ENCODE measurements around the gene APOL1.

DNA sequence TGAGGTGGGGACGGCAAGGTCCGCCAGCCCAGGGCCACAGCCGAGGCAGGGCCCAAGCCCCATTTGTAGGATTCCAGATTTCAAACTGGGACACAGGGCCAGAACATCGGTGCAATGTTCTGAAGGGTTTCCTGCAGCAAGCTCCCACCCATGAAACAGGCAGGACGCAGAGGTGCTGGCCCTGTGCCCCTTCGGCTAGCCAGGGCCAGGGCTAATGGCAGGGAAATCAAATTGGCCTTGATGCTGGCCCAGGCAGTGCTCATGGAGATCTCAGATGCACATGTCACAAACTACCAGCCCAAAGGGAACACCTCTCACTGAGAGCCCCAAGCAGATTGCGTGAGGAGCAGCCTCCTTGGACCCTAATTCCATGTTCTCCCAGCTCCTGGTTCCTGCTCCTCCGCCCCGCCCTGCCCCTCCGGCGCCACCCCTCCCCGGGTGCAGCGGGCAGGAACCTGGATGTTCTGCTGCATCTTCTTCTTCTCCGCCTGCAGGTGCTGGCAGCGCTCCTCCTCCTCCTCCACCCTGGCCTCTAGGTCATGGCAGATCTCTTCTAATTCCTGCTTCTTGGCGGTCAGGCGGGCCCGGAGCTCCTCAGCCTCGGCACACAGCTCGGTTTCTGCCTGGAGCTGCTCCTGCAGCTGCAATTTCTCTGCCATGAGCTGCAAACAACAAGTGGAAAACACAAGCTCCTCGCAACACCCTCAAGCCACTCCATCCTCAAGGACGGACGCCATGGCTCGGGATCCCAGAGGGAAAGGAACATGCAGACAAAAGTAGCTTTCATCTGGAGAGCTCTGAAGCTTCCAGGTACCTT lies 47.7 kb downstream of the APOL1 start:
- no peak for TF ChIP-seq CTCF (IDR thresholded peaks at IDR 0.05)
- TF ChIP-seq TAF1 (IDR thresholded peaks at IDR 0.05; ENCODE audit: borderline replicate concordance, low read depth, low read length) = no peak
- no peak for TF ChIP-seq POLR2AphosphoS5 (IDR thresholded peaks at IDR 0.05; ENCODE audit: low read depth, low read length)
- no peak for TF ChIP-seq YY1 (IDR thresholded peaks at IDR 0.05; ENCODE audit: low read depth)
- no peak for TF ChIP-seq EP300 (IDR thresholded peaks at IDR 0.05; ENCODE audit: borderline replicate concordance in 1 of 2, low read depth in 1 of 2, low read length in 1 of 2)
- TF ChIP-seq PBX3 (IDR thresholded peaks at IDR 0.05) = no peak
- TF ChIP-seq, protein P1, sequence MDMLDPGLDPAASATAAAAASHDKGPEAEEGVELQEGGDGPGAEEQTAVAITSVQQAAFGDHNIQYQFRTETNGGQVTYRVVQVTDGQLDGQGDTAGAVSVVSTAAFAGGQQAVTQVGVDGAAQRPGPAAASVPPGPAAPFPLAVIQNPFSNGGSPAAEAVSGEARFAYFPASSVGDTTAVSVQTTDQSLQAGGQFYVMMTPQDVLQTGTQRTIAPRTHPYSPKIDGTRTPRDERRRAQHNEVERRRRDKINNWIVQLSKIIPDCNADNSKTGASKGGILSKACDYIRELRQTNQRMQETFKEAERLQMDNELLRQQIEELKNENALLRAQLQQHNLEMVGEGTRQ (IDR thresholded peaks at IDR 0.05; ENCODE audit: borderline replicate concordance, low read depth, low read length) = no peak
- no peak for TF ChIP-seq TCF12 (IDR thresholded peaks at IDR 0.05)
- TF ChIP-seq FOXM1 (IDR thresholded peaks at IDR 0.05; ENCODE audit: low read depth) = no peak
- no peak for TF ChIP-seq RXRA (IDR thresholded peaks at IDR 0.05; ENCODE audit: borderline replicate concordance, low read depth)
- no peak for TF ChIP-seq EZH2phosphoT487 (IDR thresholded peaks at IDR 0.05; ENCODE audit: borderline replicate concordance, low read depth)
- no peak for TF ChIP-seq ZBTB33 (IDR thresholded peaks at IDR 0.05; ENCODE audit: borderline replicate concordance, low read depth)
